HepG2 (cell line): ENCODE data around the gene RBP3. TPM values are rescaled to one million over a fixed set of nuclear protein-coding genes. Genes with fewer than 3 reads are reported as not detected.

Source experiments
- ETV6 ChIP-seq: sonication (generic); formaldehyde crosslinking; conservative IDR thresholded peaks from 2 replicates; pipeline ENCODE4 v1.4.0; 2020; ENCODE audit warnings: missing genetic modification reagents
- FOXK2 ChIP-seq: fragments of 450-650 bp; IDR thresholded peaks from 2 replicates; pipeline ENCODE4 v1.6.1; 2016
- HMGA1 ChIP-seq: sonication (generic); formaldehyde crosslinking; conservative IDR thresholded peaks from 2 replicates; pipeline ENCODE4 v1.4.0; 2020; ENCODE audit warnings: missing genetic modification reagents
- HOXA9 ChIP-seq: sonication (generic); formaldehyde crosslinking; IDR thresholded peaks from 2 replicates; pipeline ENCODE4 v1.8.1; 2022; ENCODE audit warnings: missing genetic modification reagents, mild to moderate bottlenecking, moderate library complexity, borderline replicate concordance
- NFKB2 ChIP-seq: sonication (generic); formaldehyde crosslinking; IDR thresholded peaks from 2 replicates; pipeline ENCODE4 v1.4.0; 2020; ENCODE audit warnings: missing genetic modification reagents, borderline replicate concordance
- RAD51 ChIP-seq: fragments of 450-650 bp; IDR thresholded peaks from 2 replicates; pipeline ENCODE4 v1.6.1; 2016; ENCODE audit warnings: borderline replicate concordance
- TFAP4 ChIP-seq: sonication (generic); IDR thresholded peaks from 2 replicates; pipeline ENCODE4 v1.6.1; 2016; ENCODE audit warnings: low read depth, borderline replicate concordance
- TRAFD1 ChIP-seq: sonication (generic); formaldehyde crosslinking; IDR thresholded peaks from 2 replicates; pipeline ENCODE4 v1.5.1; 2020; ENCODE audit warnings: missing genetic modification reagents, mild to moderate bottlenecking, borderline replicate concordance
- TRIM22 ChIP-seq: fragments of 450-650 bp; IDR thresholded peaks from 2 replicates; pipeline ENCODE4 v1.6.1; 2017
- YEATS2 ChIP-seq: sonication (generic); formaldehyde crosslinking; IDR thresholded peaks from 2 replicates; pipeline ENCODE4 v1.4.0; 2020; ENCODE audit warnings: missing genetic modification reagents, borderline replicate concordance
- ZFY ChIP-seq: sonication (generic); formaldehyde crosslinking; IDR thresholded peaks from 2 replicates; pipeline ENCODE4 v1.4.0; 2020; ENCODE audit warnings: missing genetic modification reagents
- ZNF101 ChIP-seq: sonication (generic); formaldehyde crosslinking; IDR thresholded peaks from 2 replicates; pipeline ENCODE4 v1.4.0; 2020; ENCODE audit warnings: mild to moderate bottlenecking, low read depth, missing genetic modification reagents, borderline replicate concordance
- ZNF136 ChIP-seq: sonication (generic); formaldehyde crosslinking; IDR thresholded peaks from 2 replicates; pipeline ENCODE4 v1.8.1; 2022; ENCODE audit warnings: low read depth, mild to moderate bottlenecking, moderate library complexity, missing genetic modification reagents
- ZNF652 ChIP-seq: IDR thresholded peaks from 2 replicates; pipeline ENCODE4 v1.6.1; 2016; ENCODE audit warnings: low read depth, borderline replicate concordance
- ZNF747 ChIP-seq: sonication (generic); formaldehyde crosslinking; IDR thresholded peaks from 2 replicates; pipeline ENCODE4 v1.8.1; 2023; ENCODE audit warnings: missing genetic modification reagents, mild to moderate bottlenecking, borderline replicate concordance
- polyA plus RNA-seq, 8 experiments: library from polyadenylated mRNA; depleted of rRNA in 3 of 8; stranded (reverse) in 7 of 8; unstranded in 1 of 8; fragments of >200 nt; fragmentation: Illumina TruSeq in 4 of 8; extraction: Trizol in 4 of 8; gene quantifications; 2 replicates each; pipeline versions ENCODE4 v1.2.1 to v1.2.3, GENCODE V29; 2011 to 2016; ENCODE audit warnings: low read depth in 4 of 8, missing spikeins in 1 of 8, mixed read lengths in 1 of 8; ENCODE audit not compliant: insufficient read depth in 1 of 8
- total RNA-seq, 5 experiments: library from RNA; depleted of rRNA; stranded (reverse); fragments of >200 nt; fragmentation: Illumina TruSeq; extraction: Trizol; gene quantifications; 2 replicates each; pipeline ENCODE4 v1.2.3, GENCODE V29; 2016; ENCODE audit warnings: low read depth in 1 of 5
- TF ChIP-seq, protein P1 (sequence below): sonication (generic); formaldehyde crosslinking; IDR thresholded peaks from 2 replicates; pipeline ENCODE4 v1.4.0; 2020; ENCODE audit warnings: missing genetic modification reagents, borderline replicate concordance
- TF ChIP-seq, protein P2 (sequence below): sonication (generic); formaldehyde crosslinking; IDR thresholded peaks from 2 replicates; pipeline ENCODE4 v1.4.0; 2020; ENCODE audit warnings: missing genetic modification reagents
- TF ChIP-seq, protein P3 (sequence below): IDR thresholded peaks from 2 replicates; pipeline ENCODE4 v1.6.1; 2018; ENCODE audit warnings: missing genetic modification reagents, mild to moderate bottlenecking, missing compliant biosample characterization

RBP3 gene
- total and polyA plus RNA-seq, 2 of the 13 experiments (the other 11 are each of a cell fraction or from before 2014, with no cell fraction given) = not detected

- TF ChIP-seq, protein P1, sequence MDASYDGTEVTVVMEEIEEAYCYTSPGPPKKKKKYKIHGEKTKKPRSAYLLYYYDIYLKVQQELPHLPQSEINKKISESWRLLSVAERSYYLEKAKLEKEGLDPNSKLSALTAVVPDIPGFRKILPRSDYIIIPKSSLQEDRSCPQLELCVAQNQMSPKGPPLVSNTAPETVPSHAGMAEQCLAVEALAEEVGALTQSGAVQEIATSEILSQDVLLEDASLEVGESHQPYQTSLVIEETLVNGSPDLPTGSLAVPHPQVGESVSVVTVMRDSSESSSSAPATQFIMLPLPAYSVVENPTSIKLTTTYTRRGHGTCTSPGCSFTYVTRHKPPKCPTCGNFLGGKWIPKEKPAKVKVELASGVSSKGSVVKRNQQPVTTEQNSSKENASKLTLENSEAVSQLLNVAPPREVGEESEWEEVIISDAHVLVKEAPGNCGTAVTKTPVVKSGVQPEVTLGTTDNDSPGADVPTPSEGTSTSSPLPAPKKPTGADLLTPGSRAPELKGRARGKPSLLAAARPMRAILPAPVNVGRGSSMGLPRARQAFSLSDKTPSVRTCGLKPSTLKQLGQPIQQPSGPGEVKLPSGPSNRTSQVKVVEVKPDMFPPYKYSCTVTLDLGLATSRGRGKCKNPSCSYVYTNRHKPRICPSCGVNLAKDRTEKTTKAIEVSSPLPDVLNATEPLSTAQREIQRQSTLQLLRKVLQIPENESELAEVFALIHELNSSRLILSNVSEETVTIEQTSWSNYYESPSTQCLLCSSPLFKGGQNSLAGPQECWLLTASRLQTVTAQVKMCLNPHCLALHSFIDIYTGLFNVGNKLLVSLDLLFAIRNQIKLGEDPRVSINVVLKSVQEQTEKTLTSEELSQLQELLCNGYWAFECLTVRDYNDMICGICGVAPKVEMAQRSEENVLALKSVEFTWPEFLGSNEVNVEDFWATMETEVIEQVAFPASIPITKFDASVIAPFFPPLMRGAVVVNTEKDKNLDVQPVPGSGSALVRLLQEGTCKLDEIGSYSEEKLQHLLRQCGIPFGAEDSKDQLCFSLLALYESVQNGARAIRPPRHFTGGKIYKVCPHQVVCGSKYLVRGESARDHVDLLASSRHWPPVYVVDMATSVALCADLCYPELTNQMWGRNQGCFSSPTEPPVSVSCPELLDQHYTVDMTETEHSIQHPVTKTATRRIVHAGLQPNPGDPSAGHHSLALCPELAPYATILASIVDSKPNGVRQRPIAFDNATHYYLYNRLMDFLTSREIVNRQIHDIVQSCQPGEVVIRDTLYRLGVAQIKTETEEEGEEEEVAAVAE (CRISPR knock-in tag) = no peak
- TF ChIP-seq, protein P2, sequence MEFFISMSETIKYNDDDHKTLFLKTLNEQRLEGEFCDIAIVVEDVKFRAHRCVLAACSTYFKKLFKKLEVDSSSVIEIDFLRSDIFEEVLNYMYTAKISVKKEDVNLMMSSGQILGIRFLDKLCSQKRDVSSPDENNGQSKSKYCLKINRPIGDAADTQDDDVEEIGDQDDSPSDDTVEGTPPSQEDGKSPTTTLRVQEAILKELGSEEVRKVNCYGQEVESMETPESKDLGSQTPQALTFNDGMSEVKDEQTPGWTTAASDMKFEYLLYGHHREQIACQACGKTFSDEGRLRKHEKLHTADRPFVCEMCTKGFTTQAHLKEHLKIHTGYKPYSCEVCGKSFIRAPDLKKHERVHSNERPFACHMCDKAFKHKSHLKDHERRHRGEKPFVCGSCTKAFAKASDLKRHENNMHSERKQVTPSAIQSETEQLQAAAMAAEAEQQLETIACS (CRISPR knock-in tag) = no peak
- TF ChIP-seq ZNF652 (CRISPR knock-in tag) = no peak
- no peak for TF ChIP-seq YEATS2 (CRISPR knock-in tag)
- no peak for TF ChIP-seq TRIM22
- TF ChIP-seq, protein P3, sequence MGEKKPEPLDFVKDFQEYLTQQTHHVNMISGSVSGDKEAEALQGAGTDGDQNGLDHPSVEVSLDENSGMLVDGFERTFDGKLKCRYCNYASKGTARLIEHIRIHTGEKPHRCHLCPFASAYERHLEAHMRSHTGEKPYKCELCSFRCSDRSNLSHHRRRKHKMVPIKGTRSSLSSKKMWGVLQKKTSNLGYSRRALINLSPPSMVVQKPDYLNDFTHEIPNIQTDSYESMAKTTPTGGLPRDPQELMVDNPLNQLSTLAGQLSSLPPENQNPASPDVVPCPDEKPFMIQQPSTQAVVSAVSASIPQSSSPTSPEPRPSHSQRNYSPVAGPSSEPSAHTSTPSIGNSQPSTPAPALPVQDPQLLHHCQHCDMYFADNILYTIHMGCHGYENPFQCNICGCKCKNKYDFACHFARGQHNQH (CRISPR knock-in tag) = peak; percentile 33; the same call in 1 of the 2 replicates
- no peak for TF ChIP-seq HMGA1 (CRISPR knock-in tag)
- TF ChIP-seq ETV6 (CRISPR knock-in tag) = no peak
- TF ChIP-seq ZNF747 (CRISPR knock-in tag) = peak; percentile 31; the same call in 1 of the 2 replicates
- TF ChIP-seq FOXK2 = no peak
- TF ChIP-seq NFKB2 (CRISPR knock-in tag) = no peak
- TF ChIP-seq RAD51 = no peak
- peak; percentile 9; the same call in 1 of the 2 replicates for TF ChIP-seq TFAP4
- TF ChIP-seq ZFY = peak; percentile 41; the same call in 1 of the 2 replicates
- no peak for TF ChIP-seq HOXA9 (CRISPR knock-in tag)
- TF ChIP-seq TRAFD1 (CRISPR knock-in tag) = no peak
- TF ChIP-seq ZNF101 = no peak
- no peak for TF ChIP-seq ZNF136 (CRISPR knock-in tag)
These were observed 36.2 kb downstream of the RBP3 start, which contains the start of gene ZNF488 (continued) for GRCh38 chr10:47384148-47384921.
